Measurements from ENCODE around the gene TVP23C. TPM values are rescaled to one million over a fixed set of nuclear protein-coding genes. Genes with fewer than 3 reads are reported as not detected.

TVP23C gene
- total and polyA plus RNA-seq, 2 donors (not counting 3 experiments of a cell fraction or from before 2014, with no cell fraction given): 6.4 to 36.3 TPM

DNA sequence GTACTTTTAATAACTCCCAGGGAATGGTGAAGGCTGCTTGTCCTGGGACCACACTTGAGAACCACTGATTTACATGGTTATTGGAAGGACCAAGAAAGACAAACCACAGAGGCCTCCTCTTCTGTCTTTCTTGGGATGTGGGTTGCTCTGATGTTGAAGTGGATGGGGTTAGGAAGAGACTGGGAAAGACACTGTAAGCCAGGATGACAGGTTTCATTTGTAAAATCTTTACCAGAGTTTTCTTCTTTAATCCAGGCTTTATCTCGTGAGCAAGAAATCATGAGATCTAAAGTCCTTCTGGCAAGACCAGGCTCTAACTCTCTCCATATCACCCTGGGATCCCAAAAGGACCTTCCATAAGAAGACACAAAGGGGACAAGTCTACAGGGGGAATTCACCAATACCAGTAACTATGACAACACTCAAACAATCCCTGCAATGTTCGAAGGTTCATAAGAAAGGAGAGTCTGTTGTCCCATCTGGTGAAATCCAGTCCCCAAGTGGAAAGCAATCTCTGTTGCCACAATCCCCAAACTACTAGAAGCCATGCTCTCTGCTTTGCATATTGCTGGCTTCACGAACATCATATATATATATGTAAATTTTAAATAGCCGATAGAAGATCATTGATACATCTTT is 51.1 kb downstream of the TVP23C start:
- H3K4me2 ChIP-seq (ENCODE audit: insufficient read depth, low read length): no peak overlapping the region
- H3K27ac ChIP-seq (ENCODE audit: insufficient read depth, low read depth, low read length): no peak overlapping the region
- TF ChIP-seq POLR2A (IDR thresholded peaks at IDR 0.05; ENCODE audit: low read depth, low read length): no peak
- no peak for TF ChIP-seq POLR2AphosphoS5 (IDR thresholded peaks at IDR 0.05; ENCODE audit: insufficient read depth, low read depth, low read length)
- TF ChIP-seq GATA2 (IDR thresholded peaks at IDR 0.05; ENCODE audit: insufficient read depth, insufficient read length, low read depth, low read length): no peak
- TF ChIP-seq, protein P1, sequence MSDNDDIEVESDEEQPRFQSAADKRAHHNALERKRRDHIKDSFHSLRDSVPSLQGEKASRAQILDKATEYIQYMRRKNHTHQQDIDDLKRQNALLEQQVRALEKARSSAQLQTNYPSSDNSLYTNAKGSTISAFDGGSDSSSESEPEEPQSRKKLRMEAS (IDR thresholded peaks at IDR 0.05; ENCODE audit: insufficient read depth, insufficient read length): no peak
- no peak for TF ChIP-seq FOS (IDR thresholded peaks at IDR 0.05; ENCODE audit: borderline replicate concordance, insufficient read depth, low read length)
- TF ChIP-seq EZH2 (IDR thresholded peaks at IDR 0.05; ENCODE audit: borderline replicate concordance, low read depth, low read length, severe bottlenecking): no peak
- TF ChIP-seq MYC (IDR thresholded peaks at IDR 0.05; ENCODE audit: low read depth, low read length): no peak
- TF ChIP-seq JUN (IDR thresholded peaks at IDR 0.05; ENCODE audit: borderline replicate concordance, insufficient read depth, insufficient read length, low read depth): no peak
- TF ChIP-seq CTCF (IDR thresholded peaks at IDR 0.05; ENCODE audit: extremely low read depth in 1 of 2, insufficient read depth in 1 of 2, low read depth in 1 of 2, low read length in 2 of 2): no peak
- no peaks in the 10 kb centered on the region for H4K20me1 ChIP-seq (replicated peaks; ENCODE audit: control insufficient read depth, extremely low read depth, insufficient read depth, low read length)
- dilution Hi-C loops (cut with MboI; ENCODE audit: extremely low pct_ligation_motif_present, low sequenced_read_pairs) (no loop called here), intact Hi-C loops (cut with micrococcal nuclease) (no loop called here)
- H3K9me3 ChIP-seq (replicated peaks; ENCODE audit: control insufficient read depth, insufficient read depth, low read length): no peaks in the 10 kb centered on the region
- no peak for FAIRE-seq
- H3K27me3 ChIP-seq (ENCODE audit: control insufficient read depth in 2 of 2, insufficient read depth in 2 of 2, low read length in 2 of 2): no peaks in the 10 kb centered on the region
- H3K9me1 ChIP-seq (replicated peaks; ENCODE audit: control insufficient read depth, extremely low read depth, insufficient read depth, low read length): no peaks in the 10 kb centered on the region
- no peak overlapping the region for H3K4me3 ChIP-seq (replicated peaks in 1 of 3; ENCODE audit: insufficient read depth in 1 of 3, low read depth in 1 of 3, low read length in 3 of 3)
- BruUV-seq (replicated peaks): no TSS peak
- no peak for DNase-seq (ENCODE audit: low read depth, low spot score)
- peaks cover 0 to 7% of the 10 kb centered on the region in 2 experiments for H3K36me3 ChIP-seq (ENCODE audit: control insufficient read depth in 2 of 2, extremely low read depth in 1 of 2, insufficient read depth in 2 of 2, low read length in 2 of 2)
- no peak overlapping the region for H3K9ac ChIP-seq (replicated peaks; ENCODE audit: extremely low read depth, insufficient read depth, low read length)
- no peak overlapping the region for H2AFZ ChIP-seq (ENCODE audit: low read depth, low read length)
- no peaks in the 10 kb centered on the region for H3K79me2 ChIP-seq (ENCODE audit: control insufficient read depth, insufficient read depth, low read length)
- POLR2A ChIA-PET: no interaction called here
- CTCF ChIA-PET: interaction anchor here (1.8 kb wide), 1 partner anchor 9 kb away, joined by 15 read pairs; no protein-coding TSS in a partner anchor
- peaks cover 29% of the 10 kb centered on the region for H3K4me1 ChIP-seq (ENCODE audit: control insufficient read depth, extremely low read depth, insufficient read depth, low read length)

All from endothelial cell of umbilical vein (primary cell).